Hepatic stellate cell (primary cell): ENCODE results near the gene PAH.
"Not testable (repeated sequence)": the region's sequence is repeated elsewhere in the genome, so short reads cannot be mapped to it uniquely, and the experiment has no call there.

Experiments
- DNase-seq: peaks from one replicate; pipeline ENCODE4 v3.0.0; 2011; ENCODE audit warnings: low spot score

The PAH gene

DNA sequence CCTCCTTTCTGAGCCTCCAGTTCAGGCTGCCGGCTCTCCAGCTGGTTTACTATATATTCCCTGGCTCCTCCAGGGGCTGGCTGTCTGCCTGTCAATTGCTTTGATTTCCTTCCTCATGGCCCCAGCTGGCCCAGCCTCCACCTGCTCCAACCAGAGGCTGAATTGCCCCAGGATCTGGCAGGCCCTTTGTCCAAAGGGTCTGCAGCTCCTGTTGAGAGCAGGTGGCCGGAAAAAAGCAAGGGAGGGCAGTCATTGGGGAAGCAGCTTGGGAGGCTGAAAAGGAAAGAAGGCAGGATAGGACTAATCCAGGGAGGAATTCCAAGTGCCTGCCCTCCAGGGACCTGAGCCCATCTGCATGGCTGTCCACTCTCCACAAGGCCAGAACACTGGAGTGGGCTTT lies 25.3 kb downstream of the PAH start:
- no peak for DNase-seq

- DNase-seq: no peak
Measured at GRCh38 chr12:102888511-102888910, 28.5 kb downstream of the PAH start.

GRCh38 chr12:102885043-102885932 lies 31.8 kb downstream of the PAH start:
- no peak for DNase-seq

DNA sequence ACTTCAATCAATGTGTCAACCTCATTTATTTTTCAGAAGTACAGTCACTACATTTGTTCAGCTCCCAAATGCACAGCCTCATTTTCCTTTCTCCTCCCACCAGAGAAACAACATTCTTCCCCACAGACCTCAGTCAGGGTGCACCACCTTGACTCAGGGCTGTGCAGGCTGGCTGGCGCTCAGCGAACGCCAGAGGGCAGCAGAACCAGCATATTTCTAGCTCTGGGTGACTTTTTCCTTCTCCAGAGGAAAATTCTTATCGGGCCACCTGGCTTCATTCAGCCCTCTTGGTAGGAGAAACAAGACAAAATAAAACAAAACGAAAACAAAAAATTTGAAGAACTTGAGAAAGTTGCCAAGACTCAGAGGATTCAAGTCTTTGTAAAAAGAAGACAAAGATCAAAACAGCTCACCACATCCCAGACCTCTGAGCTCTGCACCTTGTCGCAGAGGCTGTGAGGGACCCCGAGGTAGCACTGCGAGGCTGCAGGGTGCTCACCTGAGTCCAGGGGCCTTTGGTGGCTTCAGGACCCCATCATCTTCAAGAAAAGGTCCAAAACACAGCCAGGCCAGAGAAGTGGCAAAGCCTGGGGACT lies 33.7 kb downstream of the PAH start:
- peak; percentile 24 for DNase-seq

- no peak for DNase-seq
Measured at GRCh38 chr12:102880783-102881182, 36.3 kb downstream of the PAH start.

GRCh38 chr12:102879144-102879763 lies 37.8 kb downstream of the PAH start:
- peak; percentile 7 for DNase-seq

DNA sequence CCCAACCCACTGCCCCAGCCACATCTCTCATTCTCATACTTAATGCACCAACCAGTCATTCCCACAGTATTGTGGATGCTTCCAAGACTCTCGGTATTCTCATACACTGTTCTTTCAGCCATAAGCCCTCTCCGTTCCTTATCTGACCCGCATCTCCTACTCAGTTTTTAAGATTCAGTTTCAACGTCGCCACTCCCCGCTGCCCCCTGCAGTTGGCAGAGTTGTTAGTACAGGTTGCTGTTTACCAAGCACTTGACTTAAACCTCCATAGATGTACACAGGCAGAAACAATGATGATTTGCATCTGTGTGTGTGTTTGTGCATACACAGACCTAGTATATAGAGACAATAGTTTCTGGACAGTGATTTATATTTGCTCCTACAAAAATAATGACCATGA lies 40.2 kb downstream of the PAH start:
- DNase-seq: no peak

- DNase-seq: no peak
Measured at GRCh38 chr12:102874819-102875218, 42.2 kb downstream of the PAH start.

GRCh38 chr12:102873077-102873476 lies 44.0 kb downstream of the PAH start:
- no peak for DNase-seq

DNA sequence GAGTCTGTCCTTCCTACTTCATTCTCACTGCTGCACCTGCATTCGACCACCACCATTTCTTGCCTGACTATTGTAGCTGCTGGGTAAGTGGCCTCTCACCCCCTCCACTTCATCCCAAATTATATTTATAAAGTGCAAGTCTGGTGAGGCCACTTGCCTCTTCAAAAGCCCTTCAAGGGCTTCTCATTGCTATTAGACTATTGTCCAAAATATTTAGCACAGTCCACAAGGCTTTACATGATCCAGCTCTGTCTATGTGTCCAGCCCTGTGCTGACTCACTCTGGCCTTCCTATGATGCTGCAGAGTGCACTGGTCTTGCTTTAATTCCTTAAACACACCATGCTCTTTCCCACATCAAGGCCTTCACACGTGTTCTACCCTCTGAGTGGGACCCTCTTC lies 46.0 kb downstream of the PAH start:
- no peak for DNase-seq

DNA sequence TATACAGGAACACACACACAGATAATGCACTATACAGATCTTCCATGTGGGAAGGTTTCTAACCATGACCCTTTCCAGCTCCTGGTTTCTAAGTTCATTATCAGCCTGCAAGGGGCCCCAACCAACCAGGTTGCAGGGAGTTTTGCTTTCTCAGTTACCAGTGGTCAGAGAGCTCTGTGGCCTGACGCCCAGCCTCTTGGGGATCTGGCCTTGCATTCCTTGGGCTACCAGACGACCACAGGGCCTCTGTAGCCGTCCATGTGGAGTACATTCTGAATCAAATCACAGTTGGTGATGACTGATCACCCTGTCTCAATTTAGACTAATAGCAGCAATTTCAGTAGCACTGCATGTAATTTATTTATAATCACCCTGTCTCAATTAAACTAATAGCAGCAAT lies 47.5 kb downstream of the PAH start:
- no peak for DNase-seq

DNA sequence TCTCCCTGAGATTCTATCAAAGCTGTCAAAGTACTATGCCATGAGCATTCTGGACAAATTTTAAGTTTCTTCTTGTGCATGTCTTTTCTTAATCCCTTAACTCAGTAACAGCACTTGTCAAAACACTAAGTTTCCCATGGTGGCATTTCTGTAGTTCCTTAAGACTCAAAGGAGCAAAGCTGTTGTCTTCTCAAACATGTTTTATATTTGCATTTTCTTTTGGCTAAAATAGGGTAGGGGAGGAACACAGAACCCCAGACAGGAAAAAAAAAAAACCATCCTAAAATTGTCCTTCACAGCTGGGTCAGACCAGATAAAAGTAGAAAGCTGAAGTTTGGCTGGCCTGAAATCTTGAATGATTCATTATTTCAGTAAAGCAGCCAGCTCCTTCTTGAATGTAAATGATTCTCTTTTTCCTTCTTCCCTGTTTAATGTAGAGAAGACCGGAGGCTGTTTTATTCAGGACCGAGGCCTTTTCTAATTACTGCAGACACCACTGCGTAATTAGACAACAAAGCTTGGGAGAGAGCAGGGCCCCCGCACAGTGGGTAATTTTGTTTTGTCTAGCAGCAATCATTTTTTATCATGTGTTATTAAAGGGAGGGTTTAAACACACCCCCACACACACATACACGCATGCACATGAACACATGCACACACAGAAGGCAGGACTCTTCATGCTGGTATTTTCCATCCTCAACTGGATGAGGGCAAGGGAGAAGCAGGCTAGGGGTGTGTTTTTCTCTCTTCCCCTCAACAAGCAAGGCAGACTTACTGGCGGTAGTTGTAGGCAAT lies 51.0 kb downstream of the PAH start:
- no peak for DNase-seq

DNA sequence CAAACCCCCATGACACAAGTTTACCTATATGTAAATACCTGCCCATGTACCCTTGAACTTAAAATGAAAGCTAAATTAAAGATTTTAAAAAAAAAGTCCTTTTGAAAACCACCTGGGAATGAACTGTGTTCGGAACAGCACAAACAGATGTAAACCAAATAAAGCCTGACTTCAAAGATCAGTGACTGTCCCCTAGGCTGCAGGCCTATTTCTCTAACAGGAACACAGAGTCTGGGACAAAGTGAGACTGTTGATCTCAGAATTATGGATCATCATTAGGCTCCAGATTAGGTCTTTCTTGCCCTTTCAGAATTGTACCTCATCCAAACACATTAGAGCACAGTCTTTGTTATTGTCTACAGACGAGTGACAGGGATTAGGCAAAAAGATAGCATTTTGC lies 54.6 kb downstream of the PAH start:
- DNase-seq: no peak

DNA sequence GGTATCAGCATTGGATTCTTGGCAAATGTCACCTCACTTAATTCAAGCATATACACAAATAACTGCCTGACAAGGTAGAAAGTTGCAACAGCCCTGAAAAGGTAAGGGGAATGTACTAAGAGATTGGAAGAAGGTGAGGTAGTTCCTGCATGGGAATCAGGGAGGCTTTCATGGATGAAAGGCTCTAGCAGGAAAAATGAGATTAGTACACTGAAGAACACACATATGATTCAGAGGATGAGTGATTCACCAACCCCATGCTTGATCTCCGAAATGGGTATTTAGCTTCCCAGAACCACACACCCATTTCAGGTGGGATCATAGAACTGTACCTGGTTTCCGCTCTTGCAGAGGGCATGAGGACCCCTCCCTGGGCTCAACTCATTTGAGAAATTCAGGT lies 65.8 kb downstream of the PAH start:
- no peak for DNase-seq

DNA sequence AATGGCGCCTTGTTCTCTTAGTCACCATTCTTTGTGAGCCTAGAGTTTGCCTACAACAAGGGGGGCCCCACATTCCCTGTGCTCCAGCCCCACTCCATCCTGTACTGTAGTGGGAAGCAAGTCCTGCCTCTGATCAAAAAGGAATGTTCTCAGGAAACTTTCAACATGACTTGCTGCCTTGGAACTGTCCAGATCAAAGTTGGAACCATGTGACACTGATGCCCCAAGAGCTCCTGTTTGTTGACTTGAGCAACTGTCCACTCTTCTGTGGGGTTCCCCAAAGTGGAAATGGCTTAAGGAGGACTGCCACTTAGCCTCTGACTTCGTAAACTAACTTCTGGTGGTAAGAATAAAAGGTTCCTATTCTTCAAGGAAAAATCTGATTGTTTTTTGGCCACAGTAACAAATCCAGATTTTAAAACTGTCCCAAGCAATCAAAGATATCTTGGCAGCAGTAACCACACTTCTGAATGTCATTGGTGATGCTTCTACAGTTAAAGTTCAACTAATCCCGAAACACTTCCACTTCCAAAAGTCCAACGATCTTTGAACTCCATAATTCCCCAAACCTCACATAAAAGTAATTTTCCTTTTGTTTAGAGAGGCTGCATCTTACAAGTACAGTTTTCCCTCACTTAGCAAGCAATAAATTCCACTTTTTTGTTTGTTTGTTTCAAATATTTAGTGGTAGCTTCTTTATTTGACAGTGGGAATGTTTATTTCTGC lies 67.2 kb downstream of the PAH start:
- no peak for DNase-seq

GRCh38 chr12:102848832-102849231 lies 68.2 kb downstream of the PAH start:
- no peak for DNase-seq

GRCh38 chr12:102847131-102847530 lies 69.9 kb downstream of the PAH start:
- DNase-seq: no peak

DNA sequence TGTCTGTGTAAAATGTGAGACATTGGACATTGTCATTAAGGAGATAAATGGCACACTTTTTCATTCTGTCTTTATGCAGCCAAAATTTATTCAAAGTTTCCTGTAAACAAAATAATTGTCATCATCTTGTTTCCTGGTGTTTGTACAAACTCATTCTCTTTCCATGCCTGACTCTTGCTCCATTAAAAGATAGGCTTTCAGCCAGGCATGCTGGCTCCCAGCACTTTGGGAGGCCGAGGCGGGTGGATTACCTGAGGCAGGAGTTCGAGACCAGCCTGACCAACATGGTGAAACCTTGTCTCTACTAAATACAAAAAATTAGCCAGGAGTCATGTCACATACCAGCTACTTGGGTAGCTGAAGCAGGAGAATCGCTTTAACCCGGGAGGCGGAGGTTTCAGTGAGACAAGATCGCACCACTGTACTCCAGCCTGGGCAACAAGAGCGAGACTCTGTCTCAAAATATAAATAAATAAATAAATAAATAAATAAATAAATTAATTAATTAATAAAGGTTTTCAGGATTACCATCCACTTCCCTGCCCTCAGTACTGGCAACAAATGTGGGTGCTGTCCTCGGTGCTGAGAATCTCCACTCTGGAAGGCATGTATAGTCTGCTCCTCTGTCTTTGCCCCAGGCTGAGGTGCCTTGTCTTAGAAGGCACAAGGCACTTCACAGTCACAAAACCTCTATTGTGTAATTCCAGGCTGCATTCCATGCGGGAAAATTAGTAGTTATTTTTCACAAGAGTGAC lies 83.2 kb downstream of the PAH start:
- DNase-seq: no peak

GRCh38 chr12:102832826-102833225 lies 84.2 kb downstream of the PAH start:
- not testable (repeated sequence) for DNase-seq

DNA sequence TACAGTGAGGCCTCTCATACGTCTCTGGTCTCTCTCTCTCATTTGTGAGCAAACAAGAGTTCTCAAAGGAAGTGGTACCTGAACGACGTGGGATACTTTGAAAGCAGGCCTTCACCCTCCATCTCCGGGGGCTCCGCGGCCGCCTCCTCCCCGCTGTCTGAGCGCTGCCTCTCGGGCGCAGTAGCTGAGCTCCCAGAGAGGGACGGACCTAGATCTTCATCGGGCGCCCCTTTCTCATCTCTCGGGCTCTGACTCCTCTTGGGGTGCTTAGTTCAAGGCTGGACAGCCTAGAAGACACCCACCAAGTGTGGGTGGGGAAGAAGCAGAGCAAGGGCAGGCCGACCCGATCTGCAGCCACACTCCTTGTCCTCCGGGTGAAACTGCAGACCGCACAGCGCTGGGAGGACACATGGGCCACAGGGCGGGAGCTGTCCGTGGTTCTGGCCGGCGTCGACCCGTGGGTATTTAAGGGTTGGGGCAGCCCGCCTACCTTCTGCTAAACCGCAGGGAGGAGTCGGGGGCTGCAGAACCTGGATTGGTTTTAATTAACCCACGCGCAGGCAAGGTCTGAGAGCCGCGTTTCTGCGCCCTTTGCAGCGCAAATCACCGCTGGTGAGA lies 92.7 kb downstream of the PAH start:
- peak; percentile 2 for DNase-seq

GRCh38 chr12:102821149-102821548 lies 95.9 kb downstream of the PAH start:
- DNase-seq: no peak
